ENCODE results near the gene GALM. TPM values are rescaled to one million over a fixed set of nuclear protein-coding genes. Genes with fewer than 3 reads are reported as not detected.
A peak's percentile ranks its signal among the peaks of the same experiment; 100 is the strongest.

The GALM gene
- total and polyA plus RNA-seq, 4 donors: 20.5 to 32.8 (median 26.1) TPM

GRCh38 chr2:38739524-38739923 is 73.6 kb downstream of the GALM start:
- H3K27me3 ChIP-seq (ENCODE audit: control insufficient read depth in 4 of 4, insufficient read depth in 4 of 4, low read length in 3 of 4): no peaks in the 10 kb centered on the region
- 96% methylated on average over 2 of the region's 2 CpGs for WGBS
- no peak for DNase-seq (ENCODE audit: low spot score)
- no peak overlapping the region for H3K27ac ChIP-seq (ENCODE audit: low read depth in 1 of 2, low read length in 2 of 2)
- peaks cover 8 to 34% (median 23%) of the 10 kb centered on the region in 4 donors for H3K4me1 ChIP-seq (ENCODE audit: control insufficient read depth in 4 of 4, insufficient read depth in 4 of 4, low read length in 3 of 4)
- H3K9me3 ChIP-seq (ENCODE audit: control insufficient read depth in 4 of 4, low read length in 3 of 4): no peaks in the 10 kb centered on the region
- H3K36me3 ChIP-seq (ENCODE audit: control insufficient read depth in 4 of 4, insufficient read depth in 3 of 4, low read depth in 1 of 4, low read length in 3 of 4): peaks cover 2 to 22% (median 13%) of the 10 kb centered on the region in 4 donors
- H3K4me3 ChIP-seq (ENCODE audit: low read depth in 1 of 3, low read length in 3 of 3): no peak overlapping the region
- H3K9ac ChIP-seq (ENCODE audit: low read depth in 1 of 2, low read length in 2 of 2): no peak overlapping the region
- TF ChIP-seq MAX (IDR thresholded peaks at IDR 0.05) (no peak), EGR1 (IDR thresholded peaks at IDR 0.05; ENCODE audit: low read depth in 2 of 2) (no peak)

GRCh38 chr2:38740851-38741731 is 75.2 kb downstream of the GALM start:
- Histone ChIP-seq H3K9ac (ENCODE audit: low read depth in 1 of 2, low read length in 2 of 2) (no peak overlapping the region), H3K36me3 (ENCODE audit: control insufficient read depth in 4 of 4, insufficient read depth in 3 of 4, low read depth in 1 of 4, low read length in 3 of 4) (peaks cover 4 to 37% (median 24%) of the 10 kb centered on the region in 4 donors), H3K4me1 (ENCODE audit: control insufficient read depth in 4 of 4, insufficient read depth in 4 of 4, low read length in 3 of 4) (peaks cover 2 to 38% (median 23%) of the 10 kb centered on the region in 4 donors), H3K9me3 (ENCODE audit: control insufficient read depth in 4 of 4, low read length in 3 of 4) (no peaks in the 10 kb centered on the region), H3K27ac (ENCODE audit: low read depth in 1 of 2, low read length in 2 of 2) (no peak overlapping the region), H3K27me3 (ENCODE audit: control insufficient read depth in 4 of 4, insufficient read depth in 4 of 4, low read length in 3 of 4) (no peaks in the 10 kb centered on the region), H3K4me3 (ENCODE audit: low read depth in 1 of 3, low read length in 3 of 3) (no peak overlapping the region)
- WGBS: 57% methylated on average over 11 of the region's 11 CpGs
- peak; percentile 65 for TF ChIP-seq CTCF (IDR thresholded peaks at IDR 0.05; ENCODE audit: low read depth, low read length, missing input control)
- no peak for TF ChIP-seq JUND (IDR thresholded peaks at IDR 0.05)
- TF ChIP-seq FOXA2 (IDR thresholded peaks at IDR 0.05): no peak
- peak; percentile 77 to 88 for TF ChIP-seq RAD21 (IDR thresholded peaks at IDR 0.05)
- TF ChIP-seq TAF1 (conservative IDR thresholded peaks at IDR 0.05): no peak
- no peak for DNase-seq (ENCODE audit: low spot score)

- no peaks in the 10 kb centered on the region for H3K9me3 ChIP-seq (ENCODE audit: control insufficient read depth in 4 of 4, low read length in 3 of 4)
- TF ChIP-seq SP1 (IDR thresholded peaks at IDR 0.05) (no peak), HNF4G (IDR thresholded peaks at IDR 0.05) (no peak), YY1 (IDR thresholded peaks at IDR 0.05) (no peak), FOXA2 (IDR thresholded peaks at IDR 0.05) (no peak), EGR1 (IDR thresholded peaks at IDR 0.05; ENCODE audit: low read depth in 2 of 2) (no peak), NR2F2 (IDR thresholded peaks at IDR 0.05) (no peak), FOXA1 (IDR thresholded peaks at IDR 0.05) (no peak), TAF1 (conservative IDR thresholded peaks at IDR 0.05) (no peak), RAD21 (IDR thresholded peaks at IDR 0.05) (no peak), HNF4A (conservative IDR thresholded peaks at IDR 0.05) (no peak), JUND (IDR thresholded peaks at IDR 0.05) (no peak), GABPA (IDR thresholded peaks at IDR 0.05 in 1 of 2, conservative IDR thresholded peaks at IDR 0.05 in 1 of 2) (no peak), MAX (IDR thresholded peaks at IDR 0.05) (no peak), CTCF (IDR thresholded peaks at IDR 0.05; ENCODE audit: low read depth, low read length, missing input control) (no peak)
- H3K4me3 ChIP-seq (ENCODE audit: low read depth in 1 of 3, low read length in 3 of 3): no peak overlapping the region
- WGBS: 83% methylated on average over 10 of the region's 10 CpGs
- no peak overlapping the region for H3K27ac ChIP-seq (ENCODE audit: low read depth in 1 of 2, low read length in 2 of 2)
- no peak overlapping the region for H3K9ac ChIP-seq (ENCODE audit: low read depth in 1 of 2, low read length in 2 of 2)
- H3K27me3 ChIP-seq (ENCODE audit: control insufficient read depth in 4 of 4, insufficient read depth in 4 of 4, low read length in 3 of 4): no peaks in the 10 kb centered on the region
- peaks cover 4 to 50% (median 40%) of the 10 kb centered on the region in 4 donors for H3K36me3 ChIP-seq (ENCODE audit: control insufficient read depth in 4 of 4, insufficient read depth in 3 of 4, low read depth in 1 of 4, low read length in 3 of 4)
- no peak for DNase-seq (ENCODE audit: low spot score)
- peaks cover 2 to 57% (median 41%) of the 10 kb centered on the region in 4 donors for H3K4me1 ChIP-seq (ENCODE audit: control insufficient read depth in 4 of 4, insufficient read depth in 4 of 4, low read length in 3 of 4)
Observed at GRCh38 chr2:38742797-38743559, 77.1 kb downstream of the GALM start.

Data from liver (tissue), 9 donors.